CD14-positive monocyte (primary cell): ENCODE measurements around the gene NUP58. TPM values are rescaled to one million over a fixed set of nuclear protein-coding genes. Genes with fewer than 3 reads are reported as not detected.

Experiments used
- DNase-seq, 3 donors: peaks; one replicate each; pipeline ENCODE4 v3.0.0-alpha.2; 2011 to 2022
- H2AFZ ChIP-seq: 2 replicates; pipeline ENCODE4 v1.6.0; 2012; ENCODE audit warnings: mild to moderate bottlenecking, low read depth, low read length, inconsistent platforms; ENCODE audit not compliant: insufficient read depth, poor library complexity, severe bottlenecking
- H3K27ac ChIP-seq, 2 donors: 1 replicate in 1 of 2; 2 replicates in 1 of 2; pipeline ENCODE4 v1.5.1; 2012 to 2013; ENCODE audit warnings: low read length in 2 of 2, control low read depth in 1 of 2, inconsistent platforms in 1 of 2, low read depth in 1 of 2, mild to moderate bottlenecking in 1 of 2
- H3K27me3 ChIP-seq, 2 donors: one replicate each; pipeline versions ENCODE4 v1.6.0 to v1.6.1; 2011 to 2013; ENCODE audit warnings: low read length in 2 of 2; ENCODE audit not compliant: control insufficient read depth in 2 of 2, insufficient read depth in 2 of 2
- H3K36me3 ChIP-seq, 2 donors: replicated peaks in 1 of 2; 1 replicate in 1 of 2; 2 replicates in 1 of 2; pipeline versions ENCODE4 v1.5.1 to v1.6.1; 2012 to 2013; ENCODE audit warnings: low read length in 2 of 2, control low read depth in 1 of 2, inconsistent platforms in 1 of 2, mild to moderate bottlenecking in 1 of 2; ENCODE audit not compliant: insufficient read depth in 2 of 2, control insufficient read depth in 1 of 2
- H3K4me1 ChIP-seq, 2 donors: 1 replicate in 1 of 2; 2 replicates in 1 of 2; pipeline versions ENCODE4 v1.5.1 to v1.6.1; 2012 to 2013; ENCODE audit warnings: low read length in 2 of 2, control low read depth in 1 of 2, inconsistent platforms in 1 of 2, mild to moderate bottlenecking in 1 of 2, moderate library complexity in 1 of 2; ENCODE audit not compliant: insufficient read depth in 2 of 2, control insufficient read depth in 1 of 2
- H3K4me2 ChIP-seq: replicated peaks from 2 replicates; pipeline ENCODE3; 2012; ENCODE audit warnings: low read length, moderate library complexity, mild to moderate bottlenecking; ENCODE audit not compliant: poor library complexity, severe bottlenecking; ENCODE audit errors: extremely low read depth
- H3K4me3 ChIP-seq, 3 experiments: fragments of 200-600 bp in 1 of 3; sonication (generic) in 1 of 3; replicated peaks in 1 of 3; 1 replicate in 2 of 3; 2 replicates in 1 of 3; pipeline ENCODE4 v1.5.1; 2011 to 2013; ENCODE audit warnings: low read length in 3 of 3, mild to moderate bottlenecking in 3 of 3, control low read depth in 2 of 3, low read depth in 2 of 3, inconsistent platforms in 1 of 3, moderate library complexity in 1 of 3
- H3K79me2 ChIP-seq: 2 replicates; pipeline ENCODE4 v1.6.0; 2012; ENCODE audit warnings: mild to moderate bottlenecking, control low read depth, inconsistent platforms, low read length, moderate library complexity; ENCODE audit not compliant: insufficient read depth
- H3K9ac ChIP-seq: 2 replicates; pipeline ENCODE4 v1.6.0; 2017; ENCODE audit warnings: low read length, mild to moderate bottlenecking; ENCODE audit not compliant: insufficient read depth, poor library complexity, severe bottlenecking
- H3K9me3 ChIP-seq, 2 donors: replicated peaks in 1 of 2; 1 replicate in 1 of 2; 2 replicates in 1 of 2; pipeline versions ENCODE4 v1.5.1 to v1.6.1; 2012 to 2013; ENCODE audit warnings: low read length in 2 of 2, control low read depth in 1 of 2; ENCODE audit not compliant: control insufficient read depth in 1 of 2, insufficient read depth in 1 of 2
- H4K20me1 ChIP-seq: 2 replicates; pipeline ENCODE4 v1.6.0; 2012; ENCODE audit warnings: mild to moderate bottlenecking, low read length, control low read depth, moderate library complexity; ENCODE audit not compliant: insufficient read depth
- H3K27ac Mint-ChIP-seq, 7 donors: one replicate each; pipeline ENCODE4 v1.8.0; 2020; ENCODE audit warnings: mild to moderate bottlenecking in 7 of 7, mixed read lengths in 7 of 7, moderate library complexity in 6 of 7, inconsistent platforms in 2 of 7
- H3K27me3 Mint-ChIP-seq, 3 donors: one replicate each; pipeline ENCODE4 v1.8.0; 2021 to 2022; ENCODE audit warnings: low read depth in 3 of 3, mild to moderate bottlenecking in 3 of 3, mixed read lengths in 3 of 3, moderate library complexity in 3 of 3, inconsistent platforms in 1 of 3
- H3K36me3 Mint-ChIP-seq, 2 donors: one replicate each; pipeline ENCODE4 v1.8.0; 2020; ENCODE audit warnings: mixed read lengths in 2 of 2, inconsistent platforms in 1 of 2, mild to moderate bottlenecking in 1 of 2
- H3K4me1 Mint-ChIP-seq: one replicate; pipeline ENCODE4 v1.8.0; 2020; ENCODE audit warnings: mild to moderate bottlenecking, mixed read lengths
- H3K4me3 Mint-ChIP-seq, 2 donors: one replicate each; pipeline ENCODE4 v1.8.0; 2020; ENCODE audit warnings: mild to moderate bottlenecking in 2 of 2, mixed read lengths in 2 of 2, moderate library complexity in 1 of 2
- H3K9me3 Mint-ChIP-seq, 7 donors: one replicate each; pipeline ENCODE4 v1.8.0; 2020 to 2022; ENCODE audit warnings: mixed read lengths in 7 of 7, mild to moderate bottlenecking in 6 of 7, moderate library complexity in 6 of 7, inconsistent platforms in 2 of 7
- WGBS: methylation state at CpG from one replicate; pipeline ENCODE4 v1.1.5; 2013; ENCODE audit warnings: missing lambda C conversion rate; ENCODE audit not compliant: insufficient coverage; 5-methylcytosine and 5-hydroxymethylcytosine counted together
- intact Hi-C, 2 donors: fragments of 100-400 bp; cut with micrococcal nuclease; formaldehyde crosslinking; loops; one replicate each; pipeline versions ENCODE4 v1.15.0 to v1.15.1; 2023
- polyA plus RNA-seq, 3 donors: library from polyadenylated mRNA; depleted of rRNA in 1 of 3; unstranded in 2 of 3; stranded (reverse) in 1 of 3; fragments of 300-500 nt in 2 of 3; fragments of >200 nt in 1 of 3; fragmentation: Illumina TruSeq in 2 of 3; gene quantifications; 1 replicate in 2 of 3; 2 replicates in 1 of 3; pipeline ENCODE4 v1.2.3, GENCODE V29; 2012 to 2021
- TF ChIP-seq, protein P1 (sequence below): fragments of 200-600 bp; IDR thresholded peaks from one replicate; pipeline ENCODE4 v1.8.0; 2022; ENCODE audit warnings: antibody characterized with exemption, mild to moderate bottlenecking

Gene NUP58
- polyA plus RNA-seq, 3 donors = 21.5 to 26.3 (median 25.1) TPM

DNA sequence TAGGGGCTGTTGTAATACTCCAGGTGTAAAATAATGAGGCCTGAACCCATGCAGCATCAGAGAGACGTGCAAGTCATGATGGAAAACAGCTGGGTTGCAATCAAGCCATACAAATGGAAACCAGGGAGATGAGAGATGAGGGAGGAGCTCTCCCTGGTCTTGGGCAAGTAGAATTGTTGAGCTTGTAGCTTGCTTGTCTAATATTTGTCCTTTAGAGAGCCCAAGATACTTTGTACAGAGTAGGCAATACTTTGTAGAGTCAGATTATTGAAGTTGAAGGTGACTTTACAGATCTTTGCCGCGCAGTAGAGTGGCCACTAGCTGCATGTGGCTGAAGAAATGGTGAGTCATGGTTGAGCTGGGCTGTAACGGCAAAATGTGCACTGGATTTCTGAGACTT, 78.7 kb downstream of the NUP58 start:
- no peaks in the 10 kb centered on the region for H3K36me3 ChIP-seq
- intact Hi-C loops = no loop called here
- H3K9me3 ChIP-seq = no peaks in the 10 kb centered on the region
- peaks cover 17 to 37% (median 31%) of the 10 kb centered on the region in 3 donors for H3K27me3 Mint-ChIP-seq
- TF ChIP-seq, protein P1, sequence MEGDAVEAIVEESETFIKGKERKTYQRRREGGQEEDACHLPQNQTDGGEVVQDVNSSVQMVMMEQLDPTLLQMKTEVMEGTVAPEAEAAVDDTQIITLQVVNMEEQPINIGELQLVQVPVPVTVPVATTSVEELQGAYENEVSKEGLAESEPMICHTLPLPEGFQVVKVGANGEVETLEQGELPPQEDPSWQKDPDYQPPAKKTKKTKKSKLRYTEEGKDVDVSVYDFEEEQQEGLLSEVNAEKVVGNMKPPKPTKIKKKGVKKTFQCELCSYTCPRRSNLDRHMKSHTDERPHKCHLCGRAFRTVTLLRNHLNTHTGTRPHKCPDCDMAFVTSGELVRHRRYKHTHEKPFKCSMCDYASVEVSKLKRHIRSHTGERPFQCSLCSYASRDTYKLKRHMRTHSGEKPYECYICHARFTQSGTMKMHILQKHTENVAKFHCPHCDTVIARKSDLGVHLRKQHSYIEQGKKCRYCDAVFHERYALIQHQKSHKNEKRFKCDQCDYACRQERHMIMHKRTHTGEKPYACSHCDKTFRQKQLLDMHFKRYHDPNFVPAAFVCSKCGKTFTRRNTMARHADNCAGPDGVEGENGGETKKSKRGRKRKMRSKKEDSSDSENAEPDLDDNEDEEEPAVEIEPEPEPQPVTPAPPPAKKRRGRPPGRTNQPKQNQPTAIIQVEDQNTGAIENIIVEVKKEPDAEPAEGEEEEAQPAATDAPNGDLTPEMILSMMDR = no peak
- 87% methylated on average over 3 of the region's 4 CpGs for WGBS
- H3K4me1 Mint-ChIP-seq = peaks cover 4% of the 10 kb centered on the region
- H2AFZ ChIP-seq = no peak overlapping the region
- no peak overlapping the region for H3K27ac Mint-ChIP-seq
- H3K27ac ChIP-seq = no peak overlapping the region
- H3K4me3 ChIP-seq = no peak overlapping the region
- no peak overlapping the region for H3K4me2 ChIP-seq
- no peaks in the 10 kb centered on the region for H4K20me1 ChIP-seq
- H3K79me2 ChIP-seq = no peaks in the 10 kb centered on the region
- H3K9ac ChIP-seq = no peak overlapping the region
- peaks cover 0 to 3% (median 0%) of the 10 kb centered on the region in 7 donors for H3K9me3 Mint-ChIP-seq
- no peak overlapping the region for H3K4me3 Mint-ChIP-seq
- H3K4me1 ChIP-seq = no peaks in the 10 kb centered on the region
- DNase-seq = no peak
- H3K36me3 Mint-ChIP-seq = no peaks in the 10 kb centered on the region
- H3K27me3 ChIP-seq = peaks cover 11 to 21% of the 10 kb centered on the region in 2 donors

DNA sequence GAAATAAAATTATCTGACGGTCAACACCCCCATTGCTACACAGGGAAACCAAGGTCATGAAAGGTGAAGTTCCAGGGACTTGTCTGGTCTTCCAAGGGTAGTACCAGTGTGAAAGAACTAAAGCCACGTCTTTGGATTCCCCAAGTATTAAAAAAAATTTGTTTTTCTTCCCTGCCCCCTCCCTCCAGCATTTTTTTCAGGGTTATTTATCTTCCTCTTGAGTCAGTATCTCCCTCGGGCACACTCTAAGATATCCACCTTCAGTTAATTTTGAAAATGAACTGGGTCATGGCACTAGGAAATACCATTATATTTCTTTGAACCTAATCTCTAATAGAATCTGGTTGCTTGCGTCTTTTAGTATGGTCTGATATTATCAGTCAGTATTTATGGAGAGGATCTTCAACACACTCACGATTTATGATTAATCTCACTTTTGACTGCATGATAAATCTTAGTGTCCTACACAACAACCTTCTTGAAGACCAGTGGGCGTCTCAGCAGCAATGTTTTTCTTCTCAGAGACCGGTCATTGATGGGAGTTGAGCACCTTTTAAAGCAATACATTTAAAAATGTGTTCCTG, 79.4 kb downstream of the NUP58 start:
- Histone ChIP-seq H3K4me2 (no peak overlapping the region), H4K20me1 (no peaks in the 10 kb centered on the region), H3K4me1 (no peaks in the 10 kb centered on the region), H3K4me3 (no peak overlapping the region), H3K9me3 (no peaks in the 10 kb centered on the region), H3K27ac (no peak overlapping the region), H3K36me3 (no peaks in the 10 kb centered on the region), H3K79me2 (no peaks in the 10 kb centered on the region), H3K27me3 (peaks cover 9 to 14% of the 10 kb centered on the region in 2 donors), H3K9ac (no peak overlapping the region), H2AFZ (no peak overlapping the region)
- H3K4me1 Mint-ChIP-seq = peaks cover 1% of the 10 kb centered on the region
- no peak for DNase-seq
- H3K9me3 Mint-ChIP-seq = peaks cover 0 to 3% (median 0%) of the 10 kb centered on the region in 7 donors
- H3K27me3 Mint-ChIP-seq = peaks cover 11 to 30% (median 23%) of the 10 kb centered on the region in 3 donors
- no CpG with 5 or more reads among the region's 7 CpGs for WGBS
- intact Hi-C loops = no loop called here
- TF ChIP-seq, protein P1 = no peak
- H3K36me3 Mint-ChIP-seq = no peaks in the 10 kb centered on the region
- H3K27ac Mint-ChIP-seq = no peak overlapping the region
- no peak overlapping the region for H3K4me3 Mint-ChIP-seq
